Medulla oblongata (tissue), 1 donor: Measurements from ENCODE around the gene SERPINB3.
"Not testable (repeated sequence)": the region's sequence is repeated elsewhere in the genome, so short reads cannot be mapped to it uniquely, and the experiment has no call there.

Experiments
- DNase-seq: peaks from one replicate; pipeline ENCODE4 v3.0.0-alpha.2; 2015; ENCODE audit errors: extremely low spot score

The SERPINB3 gene

DNA sequence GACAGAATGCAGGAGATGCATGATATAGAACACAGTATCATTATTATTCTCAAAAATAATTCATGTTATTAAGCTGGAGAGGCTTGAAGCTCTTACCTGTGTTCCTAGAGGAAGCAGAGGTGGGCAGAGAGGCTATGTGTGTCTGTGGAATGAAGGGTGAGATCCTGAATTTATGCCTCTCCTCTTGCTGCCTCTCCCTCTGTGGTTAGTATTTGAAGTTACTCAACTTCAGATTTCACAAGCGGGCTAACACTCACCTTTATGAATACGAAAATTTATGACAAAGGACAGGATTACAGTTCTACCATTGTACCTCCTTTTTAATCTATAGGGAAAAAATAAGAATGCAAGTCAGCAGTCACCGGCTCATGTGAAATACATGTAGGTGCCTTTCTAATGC lies at the start of gene SERPINB3:
TSS of gene SERPINB3 (minus strand) at position 144 of the 400 bp plus-strand sequence. CDS start 677 bp downstream, outside the sequence.
- DNase-seq, result not testable (repeated sequence)

GRCh38 chr18:63708650-63709049 lies 47.0 kb upstream of the SERPINB3 start:
- no peak for DNase-seq

DNA sequence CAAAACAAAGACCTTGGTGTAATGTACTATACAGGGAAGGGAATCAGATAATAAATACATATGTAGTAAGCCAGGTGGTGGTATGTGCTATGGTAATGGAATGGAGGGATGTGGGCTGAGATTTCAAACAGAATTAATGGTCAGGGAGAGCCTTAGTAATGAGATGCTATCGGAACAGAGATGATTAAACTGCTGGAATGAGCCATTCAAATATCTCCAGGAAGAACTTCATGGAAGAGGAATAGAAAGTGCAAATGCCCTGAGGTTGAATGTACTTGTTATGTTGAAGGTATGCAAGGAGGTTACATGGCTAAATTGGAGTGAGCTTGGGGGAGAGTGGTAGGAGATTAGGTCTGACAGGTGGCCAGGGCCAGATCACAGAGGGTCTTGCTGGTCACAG lies 46.1 kb upstream of the SERPINB3 start:
- DNase-seq, result no peak

GRCh38 chr18:63705401-63705800 lies 43.7 kb upstream of the SERPINB3 start:
- DNase-seq, result no peak

DNA sequence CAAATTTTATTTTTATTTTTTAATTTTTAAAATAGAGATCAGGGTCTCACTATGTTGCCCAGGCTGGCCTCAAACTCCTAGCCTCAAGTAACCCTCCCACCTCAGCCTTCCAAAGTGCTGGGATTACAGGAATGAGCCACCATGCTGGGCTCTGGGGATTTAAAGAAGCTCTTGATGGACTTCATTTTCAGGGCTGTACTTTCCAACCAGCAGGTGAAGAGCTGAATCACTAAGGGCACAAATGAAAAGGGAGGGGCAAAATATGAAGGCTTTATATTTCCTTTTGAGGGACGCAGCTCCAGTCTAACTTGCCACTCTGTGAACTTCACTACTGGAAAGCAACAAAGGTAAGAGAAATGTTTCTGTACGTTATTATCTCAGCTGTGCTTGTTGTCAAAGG lies 41.0 kb upstream of the SERPINB3 start, which contains the start of gene SERPINB11:
TSS of gene SERPINB11 (plus strand) at position 301 of the 400 bp plus-strand sequence. CDS start 7,234 bp downstream, outside the sequence.
- DNase-seq, result no peak

GRCh38 chr18:63701952-63702351 lies 40.3 kb upstream of the SERPINB3 start:
- no peak for DNase-seq

DNA sequence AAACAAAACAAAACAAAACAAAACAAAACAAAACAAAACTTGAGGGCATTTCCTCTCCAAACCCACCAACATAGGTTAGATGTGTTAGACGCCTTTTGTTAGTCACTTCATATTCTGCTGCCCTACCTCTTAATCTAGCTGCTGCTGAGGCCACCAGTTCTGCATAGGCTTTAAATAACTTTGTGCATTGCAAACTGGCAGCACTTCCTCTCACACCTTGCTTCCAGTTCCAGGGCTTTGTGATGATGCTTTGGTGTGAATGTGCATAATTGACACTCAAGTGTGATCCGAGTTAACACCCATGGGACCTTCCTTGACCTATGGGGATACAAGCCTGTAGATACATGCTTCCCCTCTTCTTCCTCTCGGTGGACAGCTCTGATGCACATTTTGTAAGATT lies 38.8 kb upstream of the SERPINB3 start:
- DNase-seq, result no peak

DNA sequence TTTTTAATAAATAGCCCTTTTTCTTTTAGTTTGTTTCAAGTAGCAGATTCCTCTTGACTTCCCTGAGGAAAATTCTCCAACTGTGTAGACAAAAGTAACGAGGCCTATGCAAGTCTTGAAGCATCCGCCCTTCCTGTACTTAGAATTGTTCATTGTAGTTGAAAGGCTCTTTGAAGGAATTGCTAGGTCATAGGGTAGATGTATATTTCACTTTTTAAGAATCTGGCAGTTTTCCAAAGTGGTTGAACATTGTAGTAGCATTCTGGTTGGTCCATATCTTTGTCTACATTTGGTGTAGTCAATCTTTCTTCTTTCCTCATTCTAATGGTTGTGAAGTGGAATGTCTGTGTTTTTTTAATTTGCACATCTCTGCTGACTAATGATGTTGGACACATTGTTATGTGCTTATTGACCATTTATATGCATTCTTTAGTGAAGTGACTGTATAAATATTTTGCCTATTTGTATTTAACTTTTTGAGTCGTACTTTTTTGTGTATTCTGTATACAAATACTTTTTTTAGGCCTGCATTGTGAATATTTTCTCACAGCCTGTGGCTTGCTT lies 35.5 kb upstream of the SERPINB3 start:
- DNase-seq, result no peak

DNA sequence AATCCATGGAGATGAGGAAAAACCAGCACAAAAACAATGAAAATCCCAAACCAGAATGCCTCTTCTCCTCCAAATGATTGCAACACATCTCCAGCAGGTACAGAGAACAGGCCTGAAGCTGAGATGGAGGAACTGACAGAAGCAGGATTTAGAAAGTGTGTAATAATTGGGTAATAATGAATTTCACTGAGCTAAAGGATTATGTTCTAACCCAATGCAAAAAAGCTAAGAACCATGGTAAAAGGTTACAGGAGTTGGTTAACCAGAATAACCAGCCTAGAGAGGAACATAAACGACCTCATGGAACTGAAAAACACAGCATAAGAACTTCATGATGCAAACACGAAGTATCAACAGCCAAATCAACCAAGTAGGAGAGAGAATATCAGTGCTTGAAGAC lies 27.4 kb upstream of the SERPINB3 start:
- no peak for DNase-seq

DNA sequence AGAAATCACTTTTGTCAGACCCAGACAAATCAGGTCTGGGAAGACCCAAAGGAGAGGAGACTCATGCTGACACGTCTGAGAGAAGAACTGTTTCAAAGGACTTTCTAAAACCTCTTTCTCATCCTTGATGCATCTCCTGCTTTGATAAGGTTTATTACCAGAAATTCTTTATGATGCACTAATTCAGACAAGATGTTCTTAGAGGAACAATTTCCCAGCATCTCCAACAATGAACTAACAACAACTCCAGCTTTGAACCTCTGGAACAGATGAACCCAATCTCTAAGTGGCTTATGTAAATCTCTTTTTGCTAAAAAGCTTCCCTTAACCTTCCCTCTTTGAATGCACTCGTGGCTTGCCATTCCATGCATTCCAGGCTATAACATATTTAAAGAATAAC lies 25.2 kb upstream of the SERPINB3 start:
- no peak for DNase-seq

- no peak for DNase-seq
Observed at GRCh38 chr18:63684718-63685117, 23.0 kb upstream of the SERPINB3 start.

DNA sequence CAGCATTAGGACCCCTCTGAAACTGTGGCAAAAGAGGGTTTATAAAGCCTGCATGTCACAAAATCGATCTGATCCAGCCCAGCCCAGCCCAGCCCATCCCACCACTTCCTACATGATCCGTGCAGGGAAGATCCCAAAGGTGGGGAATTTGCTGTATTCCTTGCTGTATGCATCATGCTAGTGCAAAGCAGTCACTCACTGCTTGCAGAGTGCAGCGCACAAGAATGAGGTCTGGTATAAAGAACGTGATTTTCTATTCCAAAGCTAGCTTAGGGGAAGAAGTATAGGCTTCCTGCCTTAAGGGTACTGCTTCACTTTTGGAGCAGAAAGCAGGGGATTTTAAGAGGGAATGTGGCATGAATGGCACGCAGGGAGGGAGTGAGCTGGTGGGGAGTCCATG lies 22.2 kb upstream of the SERPINB3 start:
- DNase-seq, result no peak

DNA sequence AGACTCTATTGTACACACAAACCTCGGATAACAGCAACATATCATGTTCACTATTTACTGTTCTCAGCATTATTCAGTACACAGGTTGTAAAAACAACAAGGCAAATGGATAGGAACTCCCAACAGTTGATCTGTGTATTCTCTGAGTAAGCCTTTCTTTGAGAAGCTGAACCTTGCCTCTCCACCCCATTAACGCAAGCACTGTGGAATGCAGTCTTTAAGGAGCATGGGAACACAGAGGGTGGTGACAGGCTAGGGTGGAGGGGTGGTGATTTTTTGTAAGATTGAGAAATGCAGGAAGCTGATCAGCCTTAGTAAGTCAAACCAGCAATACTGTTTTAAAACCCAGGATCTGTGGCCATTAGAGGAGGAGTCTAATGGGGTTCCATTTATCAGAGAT lies 21.5 kb upstream of the SERPINB3 start:
- DNase-seq, result no peak

GRCh38 chr18:63681449-63682340 lies 20.0 kb upstream of the SERPINB3 start:
- no peak for DNase-seq

GRCh38 chr18:63679820-63680606 lies 18.3 kb upstream of the SERPINB3 start:
- no peak for DNase-seq

DNA sequence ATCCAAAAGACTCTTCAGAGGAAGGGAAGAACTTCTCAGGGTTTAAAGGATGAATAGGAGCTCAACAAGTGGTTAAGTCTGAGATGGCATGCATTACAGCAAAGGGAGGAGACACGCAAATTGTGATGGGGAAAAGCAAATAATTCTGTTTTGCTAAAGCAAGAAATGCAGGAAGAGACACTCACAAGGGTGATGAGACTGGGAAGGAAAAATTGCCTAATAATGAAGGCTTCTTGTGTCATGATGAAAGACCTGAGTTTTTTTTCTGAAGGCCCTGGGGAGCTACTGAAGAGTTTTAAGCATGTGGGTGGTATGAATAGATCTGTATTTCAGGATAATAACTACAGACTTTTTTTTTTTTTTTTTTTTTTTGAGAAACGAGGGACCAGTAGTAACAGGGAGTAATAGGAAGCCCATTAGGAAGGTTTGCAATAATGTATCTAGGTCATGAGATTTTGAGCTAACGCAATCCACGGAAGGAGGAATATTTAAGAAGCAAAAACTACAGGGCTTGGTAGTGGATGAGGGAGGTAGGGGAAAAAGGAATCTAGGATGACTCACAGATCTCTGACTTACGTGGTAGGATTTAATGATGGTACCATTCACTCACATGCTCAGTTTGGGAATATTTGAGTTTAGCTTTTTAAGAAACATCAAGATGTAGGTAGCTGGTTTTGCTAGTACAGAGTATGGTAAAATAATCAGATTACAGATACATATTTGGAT lies 16.0 kb upstream of the SERPINB3 start:
- no peak for DNase-seq

DNA sequence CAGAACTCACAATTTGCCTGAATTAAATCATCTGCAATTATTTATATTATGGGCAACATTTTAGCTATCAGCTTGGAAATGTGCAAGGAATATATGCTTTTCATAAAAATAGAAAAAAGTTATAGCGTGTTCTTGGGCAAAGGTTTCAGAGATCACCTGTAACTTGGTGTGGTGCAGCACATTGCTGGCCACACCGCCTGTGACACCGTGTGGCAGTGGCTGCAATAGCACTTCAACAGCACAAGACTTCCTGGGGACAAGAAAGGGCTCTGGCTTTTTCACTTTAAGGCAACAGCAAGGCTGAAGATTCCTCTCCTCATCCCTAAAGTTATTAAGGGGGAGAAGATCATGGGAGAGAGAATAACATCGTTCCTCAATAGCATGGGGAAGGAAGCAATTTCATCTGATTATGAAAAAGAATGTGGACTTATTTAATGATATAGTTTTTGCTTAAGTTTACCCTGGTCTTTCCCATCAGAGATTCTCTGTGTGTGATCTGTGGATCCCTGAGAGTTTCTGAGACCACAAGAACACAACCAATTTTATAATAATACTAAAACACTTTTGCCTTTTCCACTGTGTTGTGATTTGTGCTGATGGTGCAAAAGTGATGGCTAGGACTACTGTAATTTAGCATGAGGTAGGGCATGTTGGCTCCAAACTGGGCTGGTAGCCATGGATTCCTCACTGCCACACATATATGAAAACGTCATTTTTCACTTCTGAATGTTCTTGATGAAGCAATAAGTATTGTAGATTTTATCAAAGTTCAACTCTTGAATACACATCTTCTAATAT lies 15.0 kb upstream of the SERPINB3 start:
- no peak for DNase-seq

DNA sequence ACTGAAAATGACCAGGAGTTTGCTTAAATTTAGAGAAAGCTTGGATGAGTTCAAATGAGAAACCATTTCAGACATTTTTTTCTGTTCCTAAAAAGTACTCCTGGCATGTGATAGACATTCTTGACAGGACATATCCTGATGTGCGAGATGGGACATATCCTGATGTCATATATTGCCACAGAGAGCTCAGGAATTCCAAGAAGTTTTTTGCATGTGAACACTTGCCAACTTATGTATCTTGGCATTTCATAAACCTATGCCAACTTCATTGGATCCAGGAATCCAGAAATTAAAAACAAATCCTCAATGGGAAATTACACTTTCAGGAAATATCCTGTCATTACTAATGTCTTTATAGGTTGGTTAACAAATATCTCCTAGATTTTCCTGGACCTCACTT lies 2.9 kb upstream of the SERPINB3 start:
- DNase-seq, result no peak

DNA sequence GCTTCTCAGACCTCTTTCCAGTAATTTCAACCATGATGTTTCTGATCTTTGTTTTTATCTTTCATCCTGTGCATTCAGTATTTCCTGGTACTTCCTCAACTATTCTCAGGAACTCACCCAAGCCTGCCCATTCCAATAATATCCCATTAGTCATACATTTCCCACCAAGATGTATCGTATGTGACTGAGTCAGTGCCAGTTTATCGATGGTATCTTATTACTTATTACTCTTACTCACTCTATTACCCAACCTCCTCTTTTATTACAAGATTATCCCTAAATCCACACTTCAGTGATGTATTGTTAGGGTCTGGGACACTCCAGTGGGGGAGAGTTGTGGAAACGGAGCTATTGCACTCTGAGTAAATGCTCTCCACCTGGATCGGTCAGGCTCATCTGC lies 2.8 kb downstream of the SERPINB3 start:
- DNase-seq, result not testable (repeated sequence)

DNA sequence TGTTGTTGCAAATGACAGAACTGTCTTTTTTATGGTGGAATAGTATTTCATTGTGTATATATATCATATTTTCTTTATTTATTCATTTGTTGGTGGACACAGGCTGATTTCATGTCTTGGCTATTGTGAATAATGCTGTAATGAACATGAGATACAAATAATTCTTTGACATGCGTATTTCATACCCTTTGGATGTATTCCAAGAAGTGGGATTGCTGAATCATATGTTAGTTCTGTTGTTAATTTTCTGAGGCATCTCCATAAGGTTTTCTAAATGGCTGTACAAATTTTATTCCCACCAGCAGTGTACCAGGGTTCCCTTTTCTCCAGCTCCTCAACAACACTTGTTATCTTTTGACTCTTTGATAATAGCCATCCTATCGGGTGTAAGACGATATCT lies 11.4 kb downstream of the SERPINB3 start:
- not testable (repeated sequence) for DNase-seq

- no peak for DNase-seq
Observed at GRCh38 chr18:63648241-63648640, 13.5 kb downstream of the SERPINB3 start.
